Stimulated activated CD8-positive, alpha-beta memory T cell treated with anti-CD3 and anti-CD28 coated beads, Interleukin-7, amount 100 ng/mL, for 24 hours (primary cell): Measurements from ENCODE around the gene ROR2.

Source experiments
- DNase-seq: peaks from one replicate; pipeline ENCODE4 v3.0.0-alpha.2; 2020; ENCODE audit warnings: low read depth

ROR2 gene

DNA sequence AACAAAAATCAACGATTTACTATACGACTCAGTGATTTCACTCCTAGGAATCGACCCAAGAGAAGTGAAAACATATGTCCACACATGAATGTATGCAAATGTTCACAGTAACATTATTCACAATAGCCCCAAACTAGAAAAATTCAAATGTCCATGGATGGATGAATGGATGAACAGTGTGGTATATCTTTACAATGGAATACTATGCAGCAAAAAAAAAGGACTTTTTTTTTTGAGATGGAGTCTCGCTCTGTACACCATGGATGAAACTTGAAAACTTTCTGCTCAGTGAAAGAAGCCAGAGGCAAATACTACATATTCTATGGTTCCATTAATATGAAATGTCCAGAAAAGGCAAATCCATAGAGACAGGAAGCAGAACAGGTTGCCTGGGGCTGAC is 233.8 kb downstream of the ROR2 start:
- DNase-seq, result no peak

- no peak for DNase-seq
Observed at GRCh38 chr9:91714874-91715615, 235.0 kb downstream of the ROR2 start.

GRCh38 chr9:91714020-91714806 is 235.8 kb downstream of the ROR2 start:
- DNase-seq, result no peak

DNA sequence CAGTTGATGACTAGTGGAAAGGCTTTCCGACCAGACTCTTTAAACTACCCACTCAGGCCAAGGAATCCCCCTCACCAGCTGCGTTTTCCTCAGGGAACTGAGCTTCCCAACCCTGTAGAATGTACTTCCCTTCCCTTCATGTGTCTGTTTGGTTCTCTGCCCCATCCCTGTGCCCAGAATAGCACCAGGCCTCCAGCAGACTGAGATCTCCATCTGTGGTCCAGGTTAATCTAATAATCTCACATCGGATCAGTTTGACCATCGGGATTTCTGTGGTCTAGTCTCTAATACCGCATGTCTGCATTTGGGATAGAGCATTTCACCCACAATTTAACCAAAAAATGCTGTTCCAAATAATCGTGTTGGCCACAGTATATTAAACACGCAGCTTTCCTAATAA is 237.2 kb downstream of the ROR2 start:
- no peak for DNase-seq

GRCh38 chr9:91711755-91712601 is 238.1 kb downstream of the ROR2 start:
- peak; percentile 44 for DNase-seq

- DNase-seq, result no peak
Observed at GRCh38 chr9:91710158-91710557, 239.9 kb downstream of the ROR2 start.

- DNase-seq, result no peak
Observed at GRCh38 chr9:91705386-91705785, 244.6 kb downstream of the ROR2 start.

DNA sequence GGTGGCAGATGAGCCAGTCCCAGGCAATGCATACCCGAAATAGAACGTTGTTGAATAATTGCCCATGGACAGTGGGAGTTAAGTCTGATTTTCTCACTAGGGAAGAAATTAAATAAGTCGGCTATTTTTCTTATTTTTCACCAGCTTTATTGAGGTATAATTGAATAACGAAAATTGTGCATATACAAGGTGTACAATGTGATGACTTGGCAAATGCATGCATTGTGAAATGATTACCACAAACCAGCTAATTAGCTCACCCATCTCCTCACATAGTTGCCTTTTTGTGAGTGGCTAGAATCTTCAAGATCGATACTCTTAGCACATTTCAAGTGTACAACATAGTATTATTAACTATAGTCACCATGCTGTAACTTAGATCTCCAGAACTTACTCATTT is 249.6 kb downstream of the ROR2 start:
- DNase-seq, result no peak

DNA sequence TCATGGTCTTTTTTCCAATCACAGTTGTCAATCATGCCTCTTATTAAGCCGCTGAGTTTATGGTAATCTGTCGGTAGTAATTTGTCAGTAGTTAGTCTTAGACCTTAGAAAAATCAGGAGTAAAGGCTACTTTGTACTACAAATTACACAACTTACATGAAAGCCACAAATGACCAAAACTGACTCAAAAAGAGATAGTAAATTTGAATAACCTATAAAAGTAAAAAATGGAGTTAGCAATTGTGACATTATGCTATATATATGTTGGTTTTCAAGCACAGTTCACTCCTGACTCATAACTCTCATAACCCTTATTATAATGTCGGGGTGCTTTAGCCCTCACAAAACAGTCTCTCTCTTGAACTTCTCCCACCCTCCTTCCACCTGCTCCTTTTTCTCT is 251.8 kb downstream of the ROR2 start:
- no peak for DNase-seq

GRCh38 chr9:91697201-91697600 is 252.8 kb downstream of the ROR2 start:
- no peak for DNase-seq

GRCh38 chr9:91694081-91694870 is 255.8 kb downstream of the ROR2 start:
- no peak for DNase-seq

DNA sequence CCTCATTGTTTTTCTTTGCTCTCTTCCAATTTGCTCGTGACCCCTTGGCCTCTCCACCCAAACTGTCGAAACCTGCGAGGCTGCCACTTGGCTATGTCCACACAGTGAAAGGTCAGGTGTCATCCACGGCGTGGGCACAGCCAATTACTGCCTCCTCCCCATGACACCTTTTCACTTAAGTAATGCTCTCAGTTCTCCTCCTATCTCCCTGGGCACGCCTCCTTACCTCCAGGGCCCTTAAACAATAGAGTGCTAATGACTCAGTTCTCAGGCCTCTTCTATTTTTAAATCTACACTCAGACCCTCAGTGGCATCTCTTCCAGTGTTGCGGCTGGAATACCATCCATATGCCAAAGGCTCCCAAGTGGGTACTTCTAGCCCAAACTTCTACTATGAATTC is 256.8 kb downstream of the ROR2 start:
- DNase-seq, result no peak

DNA sequence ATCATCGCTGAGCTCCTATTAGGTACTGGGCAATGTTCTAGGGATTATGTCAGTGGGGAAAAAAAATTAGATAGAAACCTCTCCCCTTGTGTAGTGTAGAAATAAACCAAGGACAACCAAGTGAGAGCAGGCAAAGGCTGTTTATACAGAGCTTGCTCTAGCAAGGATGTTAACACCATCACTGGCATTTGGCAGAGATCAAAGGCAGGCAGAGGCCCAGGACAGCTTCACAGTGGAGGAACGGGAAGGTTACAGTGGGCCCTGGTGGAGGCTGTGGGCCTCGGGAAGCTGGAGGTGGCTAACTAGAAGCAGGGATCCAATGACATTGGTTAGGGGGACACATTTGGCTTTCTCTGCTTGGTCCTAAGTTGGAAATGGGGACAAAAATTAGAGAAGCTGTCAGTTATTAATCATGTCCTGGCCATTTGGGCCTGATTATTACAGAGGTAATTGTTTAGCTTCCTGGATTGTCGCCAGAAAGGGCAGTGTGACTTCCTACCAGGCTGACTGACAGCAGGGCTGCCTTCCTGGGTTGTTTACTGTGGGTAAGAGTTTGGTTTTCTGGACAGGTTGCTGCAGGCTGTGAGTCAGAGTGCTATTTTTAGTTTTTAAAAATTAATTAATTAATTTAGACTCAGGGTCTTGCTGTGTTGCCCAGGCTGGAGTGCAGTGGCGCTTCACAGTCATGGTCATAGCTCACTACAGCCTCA is 259.3 kb downstream of the ROR2 start:
- DNase-seq, result no peak

GRCh38 chr9:91689006-91689405 is 261.0 kb downstream of the ROR2 start:
- DNase-seq, result no peak

DNA sequence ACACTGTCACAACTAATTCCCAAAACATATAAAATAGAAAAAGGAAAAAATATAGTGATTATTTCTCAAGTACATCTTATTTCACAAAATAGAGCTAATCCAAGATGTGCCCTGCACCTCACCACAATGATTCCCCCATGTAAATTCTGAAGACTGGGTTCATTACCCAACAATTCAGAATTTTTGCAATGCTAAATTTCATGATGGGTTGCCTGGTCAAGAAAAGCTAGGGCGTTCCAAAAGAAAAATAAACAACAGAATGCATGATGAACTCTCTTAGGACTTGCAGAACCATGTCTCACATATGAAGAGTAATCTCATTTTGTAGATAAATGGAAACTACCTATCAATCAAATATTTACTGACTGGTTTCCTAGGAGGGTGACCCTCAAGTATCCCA is 266.8 kb downstream of the ROR2 start:
- no peak for DNase-seq

DNA sequence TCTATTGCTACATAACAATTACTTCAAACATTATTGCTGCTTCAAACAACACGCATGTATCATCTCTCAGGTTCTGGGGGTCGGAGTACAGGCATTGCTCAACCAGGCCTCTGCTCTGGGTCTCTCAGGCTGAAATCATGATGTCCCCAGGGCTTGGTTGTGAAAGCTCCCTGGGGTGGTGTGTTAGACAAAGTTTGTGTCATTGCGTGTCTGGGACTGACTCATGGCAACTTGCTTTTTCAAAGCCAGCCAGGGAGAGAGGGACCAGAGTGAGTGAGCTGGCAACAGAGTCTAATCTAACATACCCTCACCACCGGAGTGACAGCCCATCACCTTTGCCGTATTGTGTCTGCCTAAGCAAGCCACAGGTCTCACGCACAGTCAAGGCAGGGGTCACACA is 267.2 kb downstream of the ROR2 start:
- DNase-seq, result no peak

DNA sequence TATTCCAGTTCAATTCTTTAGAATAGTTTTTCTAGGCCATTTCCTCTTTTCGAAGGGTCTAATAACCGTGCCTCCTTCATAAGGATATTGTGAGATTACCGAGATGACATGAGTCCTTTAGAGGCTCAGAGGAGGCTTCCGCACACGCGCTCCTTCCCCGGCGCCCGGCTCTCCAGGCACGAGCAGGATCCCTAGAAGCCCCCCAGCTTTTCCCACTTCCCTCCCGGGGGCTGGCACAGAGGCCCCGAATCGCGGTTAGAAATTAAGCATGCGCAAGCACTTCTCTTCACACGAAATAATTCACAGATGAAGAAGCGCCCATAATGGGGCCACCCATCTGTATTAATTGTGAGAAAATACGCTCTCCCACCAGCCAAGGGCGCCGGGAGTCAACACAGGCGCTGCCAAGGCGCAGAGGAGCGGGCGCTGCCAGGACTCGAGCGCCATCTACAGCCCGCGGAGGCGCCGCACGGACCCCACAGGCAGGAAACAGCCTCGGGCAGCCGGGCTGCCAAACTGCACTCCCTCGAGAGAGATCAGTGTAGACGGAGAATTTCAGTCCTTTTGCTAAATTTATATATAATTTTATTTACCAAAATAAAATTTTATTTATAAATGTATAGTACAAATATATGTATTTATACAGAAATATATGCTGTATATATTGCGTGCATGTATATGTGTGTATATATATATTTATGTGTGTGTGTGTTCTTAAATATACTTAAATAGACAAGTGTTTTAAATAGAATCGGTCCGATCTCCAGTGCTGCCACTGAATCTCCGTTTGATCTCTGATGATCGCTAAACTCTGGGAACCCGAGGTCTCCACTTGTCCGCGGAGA is 268.3 kb downstream of the ROR2 start:
- DNase-seq, result peak; percentile 40

- DNase-seq, result no peak
Observed at GRCh38 chr9:91680998-91681397, 269.0 kb downstream of the ROR2 start.

DNA sequence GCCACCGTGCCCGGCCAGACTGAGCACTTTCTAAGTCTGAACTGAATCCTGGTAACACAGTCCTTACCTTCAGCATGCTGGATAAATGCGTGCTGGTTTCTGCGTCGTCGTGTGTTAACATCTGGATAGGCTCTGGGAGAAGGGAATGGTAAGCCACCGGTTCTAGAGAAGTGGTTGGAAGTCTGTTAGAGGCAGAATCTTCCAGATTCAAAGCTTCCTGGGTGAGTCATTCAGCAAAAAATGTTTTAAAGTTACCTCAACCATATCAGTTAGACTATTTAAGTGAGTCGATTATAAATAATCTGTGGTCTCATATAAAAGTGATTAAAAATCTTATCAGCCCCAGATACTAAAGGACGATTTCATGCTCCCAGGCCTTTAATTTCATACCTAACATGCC is 269.9 kb downstream of the ROR2 start:
- no peak for DNase-seq
